HepG2 (cell line): ENCODE results near the gene ATP6V1G2. TPM values are rescaled to one million over a fixed set of nuclear protein-coding genes. Genes with fewer than 3 reads are reported as not detected.

ENCODE experiments used
- ATAC-seq: fragments of 200-7000 bp; cut with Tn5 transposase; 3 replicates; pipeline ENCODE4 v1.9.1; 2020; ENCODE audit warnings: mild to moderate bottlenecking, moderate library complexity
- BruUV-seq: library from RNA; stranded (reverse); fragments of 400-500 nt; replicated peaks from 2 replicates; lab custom pipeline; 2021; lab: Mats Ljungman, UMichigan
- CTCF ChIA-PET: fragments of 300-600 bp; formaldehyde crosslinking; extraction: SDS; loops from one replicate; lab custom pipeline; 2021; ENCODE audit warnings: low total read pairs, inconsistent platforms, low intra/inter-chr PET ratio; lab: Yijun Ruan, JAX
- POLR2A ChIA-PET: fragments of 350-600 bp; sonication (Branson Sonifier 250); formaldehyde crosslinking; loops from one replicate; lab custom pipeline; 2020; ENCODE audit warnings: antibody characterized with exemption, inconsistent platforms; lab: Yijun Ruan, JAX
- DNase-seq: peaks from one replicate; pipeline ENCODE4 v3.0.0-alpha.2; 2015; ENCODE audit warnings: low spot score
- FAIRE-seq: peaks from 3 replicates; lab custom pipeline; 2011; peaks lifted over from hg19 to GRCh38; lab: Jason Lieb, UNC
- H2AFZ ChIP-seq: one replicate; pipeline ENCODE4 v1.6.1; 2011; ENCODE audit warnings: low read length, inconsistent platforms
- H3K27ac ChIP-seq: fragments of 300-600 bp; 3 replicates; pipeline ENCODE4 v1.8.0; 2011; ENCODE audit warnings: mixed run types, mild to moderate bottlenecking, mixed read lengths, low read length, inconsistent platforms; ENCODE audit not compliant: insufficient read depth; ENCODE audit errors: extremely low read length
- H3K27me3 ChIP-seq, 2 experiments: fragments of 200-600 bp in 1 of 2; 2 replicates in 1 of 2; 3 replicates in 1 of 2; pipeline versions ENCODE4 v1.6.0 to v1.8.0; 2011; ENCODE audit warnings: low read length in 2 of 2, mild to moderate bottlenecking in 2 of 2, moderate library complexity in 2 of 2, inconsistent platforms in 1 of 2; ENCODE audit not compliant: insufficient read depth in 2 of 2, control insufficient read depth in 1 of 2
- H3K36me3 ChIP-seq, 2 experiments: fragments of 200-600 bp in 1 of 2; replicated peaks in 1 of 2; 2 replicates in 1 of 2; 3 replicates in 1 of 2; pipeline versions ENCODE4 v1.5.1 to v1.8.0; 2011; ENCODE audit warnings: low read length in 2 of 2, inconsistent platforms in 1 of 2; ENCODE audit not compliant: insufficient read depth in 2 of 2, control insufficient read depth in 1 of 2
- H3K4me1 ChIP-seq: 2 replicates; pipeline ENCODE4 v1.5.1; 2012; ENCODE audit warnings: low read length, inconsistent platforms; ENCODE audit not compliant: insufficient read depth
- H3K4me2 ChIP-seq: 2 replicates; pipeline ENCODE4 v1.6.0; 2011; ENCODE audit warnings: low read depth, low read length, inconsistent platforms
- H3K4me3 ChIP-seq, 3 experiments: fragments of 200-600 bp in 1 of 3; sonication (generic), shearing (Covaris generic) in 1 of 3; replicated peaks in 1 of 3; 2 replicates each; pipeline ENCODE4 v1.5.1; 2011 to 2016; ENCODE audit warnings: low read length in 3 of 3, inconsistent platforms in 2 of 3, low read depth in 2 of 3, mild to moderate bottlenecking in 2 of 3, control low read depth in 1 of 3, mixed read lengths in 1 of 3; ENCODE audit not compliant: insufficient read depth in 1 of 3
- H3K79me2 ChIP-seq: one replicate; pipeline ENCODE4 v1.6.1; 2011; ENCODE audit warnings: low read length, inconsistent platforms; ENCODE audit not compliant: insufficient read depth
- H3K9ac ChIP-seq: 2 replicates; pipeline ENCODE4 v1.6.0; 2011; ENCODE audit warnings: mild to moderate bottlenecking, low read depth, low read length, inconsistent platforms; ENCODE audit not compliant: insufficient read depth
- H3K9me3 ChIP-seq: 2 replicates; pipeline ENCODE4 v1.5.1; 2012; ENCODE audit warnings: mild to moderate bottlenecking, low read length
- H4K20me1 ChIP-seq: 2 replicates; pipeline ENCODE4 v1.6.0; 2011; ENCODE audit warnings: inconsistent platforms, mild to moderate bottlenecking, low read length, moderate library complexity; ENCODE audit not compliant: insufficient read depth
- ELF3 ChIP-seq: IDR thresholded peaks from 2 replicates; pipeline ENCODE4 v1.6.1; 2016; ENCODE audit warnings: missing genetic modification reagents, missing compliant biosample characterization
- ERF ChIP-seq: IDR thresholded peaks from 2 replicates; pipeline ENCODE4 v1.6.1; 2018; ENCODE audit warnings: missing biosample characterization, missing genetic modification reagents
- GPN1 ChIP-seq: sonication (generic); formaldehyde crosslinking; IDR thresholded peaks from 2 replicates; pipeline ENCODE4 v1.5.1; 2020; ENCODE audit warnings: missing genetic modification reagents, borderline replicate concordance
- HMG20B ChIP-seq: conservative IDR thresholded peaks from 2 replicates; pipeline ENCODE4 v1.6.1; 2016; ENCODE audit warnings: missing genetic modification reagents, missing compliant biosample characterization
- PBX3 ChIP-seq: sonication (generic); formaldehyde crosslinking; IDR thresholded peaks from 2 replicates; pipeline ENCODE4 v1.8.1; 2023; ENCODE audit warnings: missing genetic modification reagents, inconsistent platforms, borderline replicate concordance
- TCF7 ChIP-seq: sonication (generic); IDR thresholded peaks from 2 replicates; pipeline ENCODE4 v1.6.1; 2016; ENCODE audit warnings: antibody characterized with exemption, low read depth
- THRA ChIP-seq: sonication (generic); formaldehyde crosslinking; IDR thresholded peaks from 2 replicates; pipeline ENCODE4 v1.4.0; 2020; ENCODE audit warnings: missing genetic modification reagents, borderline replicate concordance
- XRCC5 ChIP-seq: fragments of 200-400 bp; formaldehyde crosslinking; optimal IDR thresholded peaks from 2 replicates; pipeline ENCODE3; 2017; ENCODE audit warnings: mild to moderate bottlenecking, low read length
- ZNF292 ChIP-seq: sonication (generic); formaldehyde crosslinking; IDR thresholded peaks from 2 replicates; pipeline ENCODE4 v1.8.1; 2022; ENCODE audit warnings: mild to moderate bottlenecking, low read depth, missing genetic modification reagents, borderline replicate concordance
- ZNF33A ChIP-seq: sonication (generic); formaldehyde crosslinking; IDR thresholded peaks from 2 replicates; pipeline ENCODE4 v1.5.1; 2020; ENCODE audit warnings: missing genetic modification reagents, mild to moderate bottlenecking, moderate library complexity, borderline replicate concordance
- WGBS: methylation state at CpG from one replicate; pipeline ENCODE4 v1.1.6; 2017; ENCODE audit warnings: low lambda C conversion rate; 5-methylcytosine and 5-hydroxymethylcytosine counted together
- in situ Hi-C: cut with HindIII; loops from 2 replicates; pipeline ENCODE4 v1.10.0; 2017; ENCODE audit warnings: low pct_unique_long_range_greater_than_20kb; ENCODE audit not compliant: extremely low pct_ligation_motif_present
- intact Hi-C: fragments of 100-400 bp; cut with micrococcal nuclease; formaldehyde crosslinking; loops from one replicate; pipeline ENCODE4 v1.10.0; 2022; ENCODE audit not compliant: unreplicated experiment
- polyA plus RNA-seq, 8 experiments: library from polyadenylated mRNA; depleted of rRNA in 3 of 8; stranded (reverse) in 7 of 8; unstranded in 1 of 8; fragments of >200 nt; fragmentation: Illumina TruSeq in 4 of 8; extraction: Trizol in 4 of 8; gene quantifications; 2 replicates each; pipeline versions ENCODE4 v1.2.1 to v1.2.3, GENCODE V29; 2011 to 2016; ENCODE audit warnings: low read depth in 4 of 8, missing spikeins in 1 of 8, mixed read lengths in 1 of 8; ENCODE audit not compliant: insufficient read depth in 1 of 8
- total RNA-seq, 5 experiments: library from RNA; depleted of rRNA; stranded (reverse); fragments of >200 nt; fragmentation: Illumina TruSeq; extraction: Trizol; gene quantifications; 2 replicates each; pipeline ENCODE4 v1.2.3, GENCODE V29; 2016; ENCODE audit warnings: low read depth in 1 of 5

ATP6V1G2 gene
- total and polyA plus RNA-seq, 2 of the 13 experiments (the other 11 are each of a cell fraction or from before 2014, with no cell fraction given), result 0.27 to 0.83 TPM

- intact Hi-C loops (no loop called here), in situ Hi-C loops (no loop called here)
- BruUV-seq, result no TSS peak
- Histone ChIP-seq H3K4me3 (no peak overlapping the region), H3K36me3 (no peaks in the 10 kb centered on the region), H3K27ac (no peak overlapping the region), H2AFZ (no peak overlapping the region), H3K27me3 (peaks cover 20 to 85% of the 10 kb centered on the region in 2 experiments), H3K9ac (no peak overlapping the region), H3K9me3 (no peaks in the 10 kb centered on the region), H4K20me1 (no peaks in the 10 kb centered on the region), H3K4me2 (no peak overlapping the region), H3K79me2 (no peaks in the 10 kb centered on the region), H3K4me1 (no peaks in the 10 kb centered on the region)
- TF ChIP-seq ZNF292 (CRISPR knock-in tag) (no peak), XRCC5 (no peak), THRA (CRISPR knock-in tag) (no peak), HMG20B (CRISPR knock-in tag) (no peak), TCF7 (no peak), ELF3 (CRISPR knock-in tag) (no peak), ZNF33A (CRISPR knock-in tag) (no peak), GPN1 (no peak), ERF (CRISPR knock-in tag) (no peak), PBX3 (CRISPR knock-in tag) (no peak)
- ATAC-seq (no peak), FAIRE-seq (no peak), DNase-seq (no peak)
- POLR2A ChIA-PET, result interaction anchor here (0.9 to 1.9 kb wide), 4 partner anchors 10 to 78 kb away, joined by 3 to 8 read pairs (median 4); partner anchors contain the start of genes DDX39B and NFKBIL1
- WGBS, result 26% methylated on average over 9 of the region's 9 CpGs
- CTCF ChIA-PET, result no interaction called here
Measured at GRCh38 chr6:31573239-31574105, 27.1 kb upstream of the ATP6V1G2 start.
